Stimulated activated CD8-positive, alpha-beta memory T cell treated with anti-CD3 and anti-CD28 coated beads, Interleukin-4, amount 100 ng/mL, for 4 hours (primary cell): Measurements from ENCODE around the gene ITGB7.

Experiments
- DNase-seq, 2 donors: peaks; one replicate each; pipeline ENCODE4 v3.0.0-alpha.2; 2020; ENCODE audit warnings: low read depth in 2 of 2, low spot score in 1 of 2

Gene ITGB7, protein sequence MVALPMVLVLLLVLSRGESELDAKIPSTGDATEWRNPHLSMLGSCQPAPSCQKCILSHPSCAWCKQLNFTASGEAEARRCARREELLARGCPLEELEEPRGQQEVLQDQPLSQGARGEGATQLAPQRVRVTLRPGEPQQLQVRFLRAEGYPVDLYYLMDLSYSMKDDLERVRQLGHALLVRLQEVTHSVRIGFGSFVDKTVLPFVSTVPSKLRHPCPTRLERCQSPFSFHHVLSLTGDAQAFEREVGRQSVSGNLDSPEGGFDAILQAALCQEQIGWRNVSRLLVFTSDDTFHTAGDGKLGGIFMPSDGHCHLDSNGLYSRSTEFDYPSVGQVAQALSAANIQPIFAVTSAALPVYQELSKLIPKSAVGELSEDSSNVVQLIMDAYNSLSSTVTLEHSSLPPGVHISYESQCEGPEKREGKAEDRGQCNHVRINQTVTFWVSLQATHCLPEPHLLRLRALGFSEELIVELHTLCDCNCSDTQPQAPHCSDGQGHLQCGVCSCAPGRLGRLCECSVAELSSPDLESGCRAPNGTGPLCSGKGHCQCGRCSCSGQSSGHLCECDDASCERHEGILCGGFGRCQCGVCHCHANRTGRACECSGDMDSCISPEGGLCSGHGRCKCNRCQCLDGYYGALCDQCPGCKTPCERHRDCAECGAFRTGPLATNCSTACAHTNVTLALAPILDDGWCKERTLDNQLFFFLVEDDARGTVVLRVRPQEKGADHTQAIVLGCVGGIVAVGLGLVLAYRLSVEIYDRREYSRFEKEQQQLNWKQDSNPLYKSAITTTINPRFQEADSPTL

DNA sequence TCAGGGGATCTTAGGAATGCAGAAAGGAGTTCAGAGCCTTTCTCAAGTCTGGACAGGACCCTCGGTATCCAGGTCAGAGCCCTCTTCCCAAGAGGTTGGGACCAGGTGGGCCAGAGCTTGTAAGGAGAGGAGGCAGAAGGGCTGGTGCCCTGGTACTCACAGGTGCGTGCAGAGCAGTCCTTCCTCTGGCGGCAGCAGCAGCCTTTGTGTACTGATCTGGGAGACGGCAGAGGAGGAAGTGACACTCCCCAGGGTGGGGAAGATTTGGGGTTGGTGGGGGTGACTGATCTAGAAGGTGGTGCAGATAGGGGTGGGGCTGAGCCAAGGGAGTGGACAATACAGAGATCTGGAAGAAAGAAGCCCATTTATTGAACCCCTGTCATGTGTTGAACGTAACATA is at the start of gene ITGB7:
TSS of gene ITGB7 (minus strand) at position 210 of the 400 bp plus-strand sequence. CDS start 6,808 bp downstream, outside the sequence.
- peak in 1 of 2 donors; percentile 32 for DNase-seq

DNA sequence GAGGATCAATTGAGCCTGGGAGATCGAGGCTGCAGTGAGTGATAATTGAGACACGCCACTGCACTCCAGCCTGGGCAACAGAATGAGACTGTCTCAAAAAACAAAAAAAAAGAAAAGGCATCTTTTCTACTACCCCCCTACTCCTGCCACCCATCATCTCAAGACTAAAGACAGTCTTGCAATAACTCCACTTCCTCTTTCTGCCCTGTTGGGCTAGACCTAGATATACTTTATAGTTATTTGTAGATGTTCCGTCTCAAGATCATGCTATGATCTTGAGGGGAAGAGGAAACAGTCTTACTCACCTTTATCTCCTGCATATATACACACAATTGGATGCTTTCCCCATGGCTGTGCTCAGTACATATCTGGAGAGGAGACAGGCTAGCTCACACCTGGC is 48.9 kb upstream of the ITGB7 start:
- no peak for DNase-seq

DNA sequence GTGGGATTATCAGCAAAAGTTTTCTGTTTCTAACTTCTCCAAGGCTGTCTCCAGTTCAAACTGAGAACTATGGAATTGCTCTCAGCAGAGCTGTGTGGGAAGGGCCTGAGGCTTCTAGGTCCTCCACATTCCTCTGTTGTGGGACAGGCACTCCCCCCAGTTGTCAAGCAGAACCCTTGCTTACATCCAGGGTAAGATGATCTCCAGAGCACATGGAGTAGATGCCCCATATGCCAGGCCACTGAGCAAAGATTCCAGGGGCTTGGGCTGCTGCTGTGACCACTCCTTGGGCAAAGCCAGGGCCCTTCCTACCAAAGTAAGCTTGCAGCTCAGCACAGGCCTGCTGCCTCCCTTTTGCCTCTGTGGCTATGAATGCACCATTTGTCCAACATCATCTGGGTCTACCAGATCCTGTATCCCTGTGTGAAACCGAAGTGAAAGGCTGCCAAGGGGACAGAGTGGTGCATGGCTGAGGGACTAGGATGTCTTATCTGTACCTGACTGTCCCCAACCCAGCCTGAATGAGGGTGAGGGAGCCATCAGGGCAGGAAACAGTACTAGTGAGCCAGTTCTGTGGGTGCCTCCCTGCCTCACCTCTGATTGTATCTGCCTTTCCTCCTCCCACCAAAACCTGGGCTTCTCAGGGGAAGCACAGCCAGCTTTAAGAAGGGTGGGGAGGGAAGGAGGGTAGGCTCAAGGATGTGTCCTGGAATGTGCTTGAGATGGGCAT is 47.9 kb upstream of the ITGB7 start:
- DNase-seq, result no peak

DNA sequence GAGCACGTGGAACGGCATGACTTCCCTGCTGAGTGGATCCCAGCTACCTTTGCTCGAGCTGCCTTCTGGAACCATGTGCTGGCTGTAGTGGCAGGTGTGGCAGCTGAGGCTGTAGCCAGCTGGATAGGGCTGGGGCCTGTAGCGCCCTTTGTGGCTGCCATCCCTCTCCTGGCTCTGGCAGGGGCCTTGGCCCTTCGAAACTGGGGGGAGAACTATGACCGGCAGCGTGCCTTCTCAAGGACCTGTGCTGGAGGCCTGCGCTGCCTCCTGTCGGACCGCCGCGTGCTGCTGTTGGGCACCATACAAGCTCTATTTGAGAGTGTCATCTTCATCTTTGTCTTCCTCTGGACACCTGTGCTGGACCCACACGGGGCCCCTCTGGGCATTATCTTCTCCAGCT is 46.2 kb upstream of the ITGB7 start:
- DNase-seq, result no peak

DNA sequence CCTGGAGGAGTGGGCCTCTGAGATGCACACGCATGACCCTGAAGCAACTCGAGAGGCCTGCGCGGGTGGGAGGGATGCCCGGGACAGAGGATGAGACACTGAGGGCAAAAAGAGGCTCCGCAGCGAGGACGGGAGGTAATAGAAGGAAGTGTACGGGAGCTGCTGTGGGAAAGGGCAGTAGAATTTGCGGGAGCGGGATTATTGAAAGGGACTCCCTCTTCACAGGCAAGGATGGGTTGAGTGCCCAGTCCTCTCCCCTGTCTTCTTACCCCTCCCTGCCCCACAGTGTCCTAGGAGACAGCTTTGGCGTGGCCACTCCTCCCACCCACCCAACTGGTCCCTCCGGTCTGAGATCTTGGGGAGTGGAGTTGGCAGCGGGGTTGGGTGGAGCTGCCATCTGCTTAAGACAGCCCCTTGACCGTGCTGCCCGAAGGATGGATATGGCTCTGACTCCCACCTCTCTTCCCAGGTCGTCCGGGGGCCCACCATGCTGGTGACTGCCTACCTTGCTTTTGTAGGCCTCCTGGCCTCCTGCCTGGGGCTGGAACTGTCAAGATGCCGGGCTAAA is 45.4 kb upstream of the ITGB7 start:
- no peak for DNase-seq

DNA sequence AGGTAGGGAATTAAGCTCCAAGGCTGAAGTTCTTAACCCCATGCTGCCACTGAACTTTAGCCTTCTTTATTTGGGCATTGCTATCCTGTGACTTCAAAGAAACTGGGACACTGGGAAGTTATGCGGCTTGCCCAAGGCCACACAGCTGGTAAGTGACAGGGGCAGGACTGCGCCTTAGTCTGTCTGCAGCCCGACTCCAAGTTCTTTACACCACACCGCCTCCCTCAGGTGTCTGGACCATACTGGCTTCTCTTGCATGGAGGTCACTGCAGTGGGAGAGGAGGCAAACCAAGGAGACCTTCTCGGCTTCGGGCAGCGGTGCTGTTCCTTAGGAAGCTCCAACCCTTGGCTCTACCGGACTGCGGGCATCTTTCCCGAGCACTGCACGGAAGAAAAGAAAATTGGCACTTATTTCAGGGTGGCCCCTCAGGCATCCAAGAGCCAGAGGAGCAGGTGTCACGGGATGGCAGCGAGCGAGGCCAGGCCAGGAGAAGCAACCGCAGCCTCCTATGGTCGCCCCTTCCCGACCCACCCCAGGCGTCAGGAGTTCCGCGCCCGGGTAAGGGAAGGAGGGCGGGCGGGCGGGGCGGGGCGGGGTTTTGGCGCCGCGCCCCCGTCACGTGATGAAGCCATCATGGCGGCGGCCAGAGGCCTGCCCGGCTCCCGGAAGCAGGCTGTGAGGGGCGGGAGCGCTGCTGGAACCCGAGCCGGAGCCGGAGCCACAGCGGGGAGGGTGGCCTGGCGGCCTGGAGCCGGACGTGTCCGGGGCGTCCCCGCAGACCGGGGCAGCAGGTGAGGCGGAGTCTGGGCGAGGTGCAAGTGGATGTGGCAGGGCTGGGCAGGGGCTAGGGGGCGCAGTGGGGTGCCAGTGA is 44.7 kb upstream of the ITGB7 start:
- peak in 1 of 2 donors; percentile 32 for DNase-seq

DNA sequence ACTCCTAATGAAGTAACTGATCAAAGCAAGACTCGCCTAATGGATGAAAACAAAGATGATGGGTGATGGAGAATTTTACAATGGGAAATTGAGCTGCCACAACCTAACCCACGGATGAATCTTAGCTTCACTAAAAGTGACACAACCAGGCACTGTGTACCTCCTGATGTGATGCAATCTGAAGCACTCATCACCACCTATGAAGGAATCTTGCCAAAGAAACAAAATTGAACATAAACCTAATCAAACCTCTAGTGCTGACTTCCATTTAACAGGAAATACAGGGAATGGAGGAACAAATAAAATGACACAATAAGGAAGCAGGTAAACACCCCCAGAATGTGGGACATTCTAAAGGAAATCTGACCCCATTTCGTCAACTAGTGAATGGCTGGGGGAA is 38.2 kb upstream of the ITGB7 start:
- no peak for DNase-seq

DNA sequence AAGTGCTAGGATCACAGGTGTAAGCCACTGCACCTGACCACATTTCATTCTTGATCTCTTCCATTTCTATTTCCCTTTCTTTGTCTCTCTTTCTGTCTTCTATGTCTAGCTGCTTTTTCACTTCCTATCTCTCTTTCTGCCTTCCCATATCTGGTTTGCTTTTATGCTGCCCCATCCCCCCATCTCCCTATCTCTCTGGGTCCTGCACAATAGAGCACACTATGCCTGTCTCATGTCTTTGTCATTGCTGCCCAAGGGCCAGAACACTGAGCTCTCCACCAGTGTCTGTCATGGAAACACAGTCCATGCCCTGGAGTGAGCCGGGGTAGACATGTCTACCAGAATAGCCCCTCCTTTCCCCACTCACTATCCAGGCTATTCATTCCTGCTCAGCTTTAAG is 37.3 kb upstream of the ITGB7 start:
- no peak for DNase-seq

DNA sequence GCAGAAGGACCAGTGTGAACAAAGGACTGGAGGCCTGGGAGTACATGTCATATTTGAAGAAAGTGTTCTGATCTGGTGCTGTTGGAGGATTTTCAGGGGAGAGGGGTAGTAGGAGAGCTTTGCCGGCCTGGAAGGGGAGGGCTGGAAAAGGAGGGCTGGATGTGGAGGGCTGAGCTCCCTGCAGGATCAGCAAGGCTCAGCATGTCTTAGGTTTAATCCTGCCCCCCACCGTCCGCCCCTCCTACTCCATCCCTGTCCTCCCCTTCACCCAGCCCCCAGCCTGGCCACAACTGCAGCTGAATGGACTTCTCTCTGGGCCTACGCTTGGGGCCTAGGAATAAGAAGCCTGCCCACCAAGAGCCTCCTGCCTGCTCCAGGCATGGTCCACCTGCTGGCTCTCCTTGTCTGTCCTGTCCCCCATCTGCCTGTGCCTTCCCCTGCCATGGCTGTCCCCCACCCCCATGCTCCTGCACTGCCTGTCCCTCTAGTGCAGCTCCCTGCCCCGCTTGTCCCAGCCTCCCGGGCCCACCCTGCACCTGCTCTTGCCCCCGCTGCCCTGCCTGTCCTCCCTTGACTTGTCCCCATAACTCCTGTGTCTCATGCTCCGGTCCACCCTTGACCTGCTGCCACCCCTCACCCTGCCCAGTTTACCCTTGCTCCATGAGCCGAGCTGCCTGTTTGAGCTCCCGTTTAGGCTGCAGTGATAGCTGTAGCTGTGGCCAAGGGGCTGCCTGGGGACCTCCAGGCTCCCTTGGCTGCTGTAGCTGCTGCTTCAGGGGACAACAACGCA is 34.8 kb upstream of the ITGB7 start:
- no peak for DNase-seq

DNA sequence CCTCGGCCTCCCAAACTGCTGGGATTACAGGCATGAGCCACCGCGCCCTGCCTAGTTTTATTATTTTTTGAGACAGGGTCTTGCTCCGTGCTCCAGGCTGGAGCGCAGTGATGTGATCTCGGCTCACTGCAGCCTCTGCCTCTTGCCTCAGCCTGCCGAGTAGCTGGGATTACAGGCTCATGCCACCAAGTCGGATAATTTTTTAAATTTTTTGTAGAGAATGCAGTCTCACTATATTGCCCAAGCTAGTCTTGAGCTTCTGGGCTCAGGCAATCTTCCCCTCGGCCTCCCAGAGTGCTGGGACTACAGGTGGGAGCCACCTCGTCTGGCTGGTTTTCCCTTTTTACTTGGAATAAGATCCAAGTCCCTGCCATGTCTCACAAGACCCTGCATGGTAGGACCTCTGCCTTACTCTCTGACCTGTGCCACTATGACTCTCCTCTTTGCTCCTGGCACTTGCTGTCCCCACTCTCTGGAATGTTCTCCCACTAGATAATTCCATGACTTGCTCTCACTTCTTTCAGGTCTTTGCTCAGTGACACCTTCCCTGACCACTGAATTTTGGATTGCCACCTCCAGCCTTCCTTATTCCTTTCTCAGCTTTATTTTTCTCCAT is 32.7 kb upstream of the ITGB7 start:
- no peak for DNase-seq

DNA sequence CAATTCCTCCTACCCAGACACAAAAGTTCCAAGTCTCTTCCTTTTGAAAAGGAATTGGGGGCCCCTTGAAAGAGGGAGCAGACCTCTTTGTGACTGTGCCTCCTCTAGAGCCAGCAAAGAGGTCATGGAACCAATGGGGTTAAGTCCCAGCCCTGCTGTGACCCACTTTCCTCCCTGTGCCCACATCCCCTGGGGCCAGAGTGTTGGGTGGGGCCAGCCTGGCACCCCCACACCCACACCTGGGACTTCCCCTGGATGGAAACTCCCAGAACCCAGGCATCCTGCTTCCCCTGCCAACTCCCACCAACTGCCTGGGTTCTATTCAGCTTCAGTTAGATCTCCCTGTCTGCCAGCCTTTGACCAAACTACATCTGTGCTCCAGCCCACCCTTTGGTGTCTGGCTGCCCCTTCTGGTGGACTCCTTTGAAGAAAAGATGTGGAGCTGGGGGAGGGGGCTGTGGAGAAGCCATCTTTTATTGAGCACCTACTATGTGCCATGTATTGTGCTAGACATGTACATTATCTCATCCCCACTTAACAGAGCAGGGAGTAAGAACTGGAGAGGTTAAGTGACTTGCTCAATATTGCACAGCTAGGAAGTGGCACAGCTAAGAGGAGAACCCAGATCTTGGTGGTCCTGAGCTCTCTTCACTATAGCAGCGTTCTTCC is 29.5 kb upstream of the ITGB7 start:
- DNase-seq, result no peak

DNA sequence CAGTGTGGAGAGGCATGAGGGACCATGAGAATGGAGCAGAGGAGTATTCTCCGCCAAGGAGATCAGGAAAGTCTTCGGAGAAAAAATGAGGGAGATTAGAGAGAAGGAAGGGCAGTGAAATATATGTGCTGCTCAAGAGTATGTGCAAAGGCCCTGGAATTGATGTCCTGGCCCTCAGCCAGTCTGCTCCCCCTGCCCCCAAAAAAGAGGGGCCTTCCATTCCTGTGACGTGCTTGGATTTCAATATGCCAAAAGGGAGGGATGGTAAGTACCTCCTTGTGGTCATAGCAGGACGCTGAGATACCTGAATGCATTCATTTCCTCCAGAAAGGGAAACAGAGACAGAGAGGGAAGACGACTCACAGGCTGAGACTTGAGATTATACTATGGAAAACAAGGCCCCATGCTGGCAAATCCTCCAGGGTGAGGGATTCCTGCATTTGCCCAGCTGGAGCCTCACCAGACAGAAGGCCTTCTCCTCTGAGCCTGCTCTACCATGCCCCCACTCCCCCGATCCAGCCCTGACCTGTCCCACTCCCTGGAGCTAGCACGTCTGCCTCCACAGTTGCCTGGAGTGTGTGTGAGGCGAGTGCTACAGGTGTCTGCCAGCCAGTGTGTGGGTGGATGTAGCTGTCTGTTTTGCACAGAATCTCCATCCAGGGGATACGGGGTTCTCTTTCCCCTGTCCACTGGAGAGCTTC is 28.8 kb upstream of the ITGB7 start:
- DNase-seq, result no peak

DNA sequence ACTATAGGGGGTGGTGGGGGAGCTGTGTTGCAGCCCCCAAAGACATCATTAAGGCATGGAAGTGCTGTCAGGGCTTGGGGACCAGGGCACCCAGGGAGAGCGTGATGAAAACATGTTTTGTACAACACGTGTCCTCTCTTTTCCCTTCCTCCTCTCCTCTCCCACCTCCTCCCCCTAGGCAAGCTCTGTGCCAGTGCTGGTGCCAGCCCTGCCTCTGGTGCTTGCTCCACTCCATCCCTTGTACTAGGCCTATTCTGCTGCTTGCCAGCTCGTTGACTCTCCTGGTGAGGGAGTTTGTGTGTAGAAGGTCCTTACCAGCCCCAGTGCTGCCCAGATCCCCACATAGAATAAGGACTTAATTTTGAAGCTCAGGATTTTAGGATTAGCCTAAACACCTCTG is 28.1 kb upstream of the ITGB7 start:
- DNase-seq, result no peak

DNA sequence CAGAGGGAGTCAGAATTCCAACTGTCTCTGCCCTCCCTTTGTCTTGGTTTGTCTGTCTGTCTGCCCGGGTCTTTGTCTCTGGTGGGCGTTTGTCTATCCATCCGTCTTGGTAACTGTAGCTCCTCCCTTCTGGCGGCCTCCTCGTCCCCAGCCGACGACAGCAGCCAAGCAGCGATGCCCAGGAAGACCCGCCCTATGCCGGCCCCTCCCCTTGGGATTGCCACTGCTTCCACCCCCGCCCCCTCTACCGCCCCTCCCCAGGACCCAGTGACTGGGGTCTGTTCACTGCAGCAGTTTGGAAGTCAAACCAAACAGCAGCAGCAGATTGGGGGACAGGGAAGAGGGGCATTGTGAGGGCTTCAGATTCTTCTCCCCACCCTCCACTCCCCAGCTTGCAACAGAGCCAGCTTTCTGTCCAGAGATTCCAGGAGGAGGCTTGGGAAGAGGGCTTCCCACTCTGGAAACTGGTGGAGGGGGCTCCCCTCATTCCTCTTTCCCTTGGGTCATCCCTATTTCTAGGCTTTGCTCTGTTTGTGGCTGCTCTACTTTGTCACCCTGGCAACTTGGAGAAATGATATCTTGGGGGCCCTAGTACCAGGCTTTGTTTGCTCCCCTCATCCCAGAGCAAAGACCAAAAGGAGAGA is 27.3 kb upstream of the ITGB7 start:
- DNase-seq, result no peak

DNA sequence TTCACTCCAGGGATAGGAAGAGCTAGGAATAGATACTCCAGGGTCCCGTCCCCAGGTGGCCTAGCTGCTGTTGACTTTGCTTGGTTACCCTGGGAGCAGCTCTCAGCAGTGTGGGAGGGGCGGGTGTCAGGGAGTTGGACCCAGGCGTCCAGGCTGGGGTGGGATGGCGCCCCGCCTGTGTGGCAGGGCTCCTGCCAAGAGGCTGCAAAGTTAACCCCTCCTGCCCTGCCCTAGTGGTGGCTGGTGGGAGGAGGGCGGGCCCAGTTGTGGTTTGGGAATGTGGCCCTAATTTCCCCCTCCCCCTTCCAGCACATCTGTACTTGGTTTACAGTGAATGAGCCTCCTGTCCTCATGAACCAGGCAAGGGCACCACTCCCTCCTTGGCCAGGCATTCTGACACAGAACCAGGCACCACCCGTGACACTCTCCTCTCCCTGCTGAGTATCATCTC is 26.6 kb upstream of the ITGB7 start:
- no peak for DNase-seq

DNA sequence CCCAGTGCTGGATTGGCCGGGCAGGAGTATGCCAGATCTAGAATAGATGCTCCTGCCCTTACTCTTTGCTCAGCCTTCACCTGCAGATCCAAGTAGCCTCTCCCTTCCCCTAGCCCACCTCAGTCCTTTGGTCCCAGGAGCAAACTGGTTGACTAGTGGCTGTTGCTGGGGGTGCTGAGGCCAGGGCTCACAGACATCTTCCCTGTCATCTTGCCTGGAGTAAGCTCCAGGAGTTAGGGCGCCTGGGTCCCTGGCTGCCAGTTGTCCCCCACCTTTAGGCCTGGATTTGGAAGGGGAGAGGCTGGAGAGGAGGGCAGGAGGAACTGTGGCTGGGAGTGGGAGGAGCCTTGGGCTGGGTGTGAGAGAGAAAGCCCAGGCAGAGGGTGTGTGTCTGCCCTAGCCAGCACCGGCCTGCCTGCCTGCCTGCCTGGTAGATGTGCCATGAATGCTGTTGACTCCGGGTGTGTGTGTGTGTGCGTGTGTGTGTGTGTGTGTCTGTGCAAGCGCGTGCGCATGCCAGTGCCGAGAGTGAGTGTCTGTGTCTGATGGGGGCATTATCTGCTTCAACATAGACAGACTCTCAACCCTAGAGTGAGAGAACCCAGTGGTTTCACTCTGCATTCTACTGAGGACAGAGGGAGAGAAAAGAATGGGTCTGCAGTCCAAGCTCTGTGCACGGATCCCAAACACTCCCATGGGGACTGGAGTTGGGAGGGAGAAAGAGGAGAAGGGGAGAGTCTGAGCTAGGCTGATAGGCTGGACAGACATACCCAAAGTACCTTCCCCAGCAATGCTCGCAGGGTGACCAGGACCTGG is 25.8 kb upstream of the ITGB7 start:
- DNase-seq, result no peak
